Measurements from ENCODE around the gene WDFY2.
"Not testable (repeated sequence)": the region's sequence is repeated elsewhere in the genome, so short reads cannot be mapped to it uniquely, and the experiment has no call there.

WDFY2 gene

DNA sequence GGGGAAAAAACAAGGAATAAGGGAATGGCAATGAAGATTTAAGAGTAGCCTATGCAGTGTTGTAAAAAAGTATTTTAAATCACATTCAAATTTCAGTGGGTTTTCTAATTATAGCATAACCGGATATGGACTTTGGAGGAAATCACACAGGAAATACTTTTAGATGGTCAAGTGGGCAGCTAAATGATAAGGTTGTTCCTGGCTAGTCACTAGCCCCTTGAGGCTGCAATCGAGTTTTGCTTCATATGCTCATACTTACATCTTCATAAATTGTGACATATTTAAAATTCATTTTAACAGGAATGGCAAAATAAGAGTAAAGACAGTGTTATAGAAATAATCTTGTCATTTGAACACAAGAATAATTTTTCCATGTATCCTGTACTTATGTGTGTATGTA is 88.9 kb downstream of the WDFY2 start:
- no peak for DNase-seq

DNA sequence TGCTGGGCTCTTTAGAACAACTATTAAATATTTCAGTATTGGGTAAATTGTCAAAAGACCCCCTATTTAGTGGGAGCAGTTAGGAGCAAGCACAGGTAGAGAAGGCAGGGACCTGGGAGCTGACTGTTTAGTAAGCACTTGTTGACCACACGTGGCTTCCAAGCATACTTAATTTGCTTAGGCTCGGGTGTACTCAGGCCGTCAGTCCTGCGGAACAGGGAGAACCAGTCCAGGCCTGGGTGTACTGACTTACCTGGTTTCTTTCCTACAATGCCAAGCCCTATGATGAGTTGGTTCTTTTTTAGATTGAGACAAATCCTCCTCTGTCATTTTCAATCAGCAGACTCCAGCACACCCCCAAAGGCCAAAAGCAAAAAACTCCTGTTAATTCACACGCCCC is 90.0 kb downstream of the WDFY2 start:
- DNase-seq: no peak

DNA sequence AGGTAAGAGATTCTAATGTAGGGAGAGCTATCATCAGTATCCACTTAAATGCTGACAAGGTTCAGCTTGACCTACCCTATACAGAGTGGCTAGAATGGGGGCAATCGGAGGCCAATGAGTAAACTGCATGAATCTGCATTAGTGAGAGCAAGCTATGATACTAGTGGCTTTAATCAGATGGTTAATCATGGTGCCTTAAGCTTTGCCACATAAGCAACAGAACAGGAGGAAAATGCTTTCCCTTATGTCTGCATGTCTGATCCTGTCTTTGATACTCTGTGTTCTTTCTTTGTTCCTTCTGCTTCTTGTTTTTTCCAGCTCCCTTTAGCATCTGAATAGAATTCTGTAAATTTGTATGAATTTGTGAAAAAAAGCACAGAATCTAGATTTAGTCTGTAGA is 91.1 kb downstream of the WDFY2 start:
- DNase-seq: no peak

DNA sequence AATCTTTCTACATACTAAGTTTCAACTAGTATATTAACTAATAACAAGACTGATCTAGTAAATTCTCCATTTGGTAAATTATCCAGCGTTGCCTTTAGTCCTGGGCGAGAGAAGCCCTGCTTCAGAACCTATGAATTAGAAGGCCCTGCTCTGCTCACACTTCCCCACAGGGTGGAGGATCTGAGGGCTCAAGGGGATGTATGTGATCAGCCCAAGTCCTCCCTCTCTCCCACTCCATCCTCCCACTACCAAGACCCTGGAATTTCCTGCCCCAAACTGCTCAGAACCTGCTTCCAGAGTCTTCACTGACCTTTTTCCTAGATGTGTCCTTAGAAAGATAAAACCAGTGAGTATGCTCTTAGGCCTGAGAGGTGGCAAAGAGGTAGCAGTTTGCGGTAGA is 91.6 kb downstream of the WDFY2 start:
- no peak for DNase-seq

DNA sequence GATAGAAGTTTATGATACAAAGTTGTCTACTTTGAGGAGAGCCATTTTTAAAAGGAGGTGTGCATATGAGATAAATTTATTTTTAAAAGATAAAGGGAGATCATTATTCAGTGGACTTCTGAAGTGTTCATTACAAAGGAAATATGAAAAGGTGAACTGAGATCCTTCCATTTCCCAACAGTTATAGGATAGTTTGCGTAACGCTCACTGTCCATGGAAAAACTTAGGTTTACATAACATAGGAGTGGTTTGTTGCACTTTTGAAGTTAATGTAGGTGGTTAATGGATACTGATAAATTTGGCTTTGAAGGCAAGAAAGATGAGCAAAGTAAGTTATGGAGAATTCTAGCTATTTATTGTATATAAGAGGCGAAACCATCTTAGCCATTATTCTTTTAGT is 92.5 kb downstream of the WDFY2 start:
- DNase-seq: no peak

DNA sequence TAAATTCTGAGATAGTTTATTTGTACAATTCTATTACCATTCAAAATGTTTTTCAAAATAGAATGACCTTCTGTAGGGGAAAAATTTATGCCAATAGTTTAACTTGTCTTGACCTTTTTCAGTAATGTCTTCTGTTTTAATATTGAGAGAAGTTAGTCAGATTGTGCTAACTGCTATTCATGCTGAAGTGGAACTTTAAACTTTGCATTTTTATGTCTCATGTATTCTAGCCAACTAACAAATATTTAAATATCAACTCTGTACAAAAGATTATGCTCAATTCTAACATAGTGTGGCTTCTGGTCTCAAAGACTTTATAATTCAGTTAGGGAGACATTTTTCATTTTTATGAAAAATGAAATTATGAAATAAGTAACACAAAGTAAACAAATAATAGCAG is 94.2 kb downstream of the WDFY2 start:
- no peak for DNase-seq

DNA sequence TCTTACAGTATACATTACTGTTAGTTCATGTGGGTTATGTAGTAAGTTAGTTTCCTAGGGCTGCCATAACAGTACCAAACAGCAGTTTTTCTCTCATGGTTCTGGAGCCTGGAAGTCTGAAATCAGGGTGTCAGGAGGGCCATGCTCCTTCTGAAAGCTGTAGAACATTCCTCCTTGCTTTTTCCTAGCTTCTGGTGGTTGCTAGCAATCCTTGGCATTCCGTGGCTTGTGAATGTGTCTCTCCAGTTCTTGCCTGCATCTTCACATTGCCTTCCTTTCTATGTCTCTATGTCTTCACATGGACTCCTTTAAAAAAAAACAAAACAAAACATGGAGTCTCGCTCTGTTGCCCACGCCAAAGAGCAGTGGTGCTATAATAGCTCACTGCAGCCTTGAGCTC is 95.4 kb downstream of the WDFY2 start:
- DNase-seq: no peak

DNA sequence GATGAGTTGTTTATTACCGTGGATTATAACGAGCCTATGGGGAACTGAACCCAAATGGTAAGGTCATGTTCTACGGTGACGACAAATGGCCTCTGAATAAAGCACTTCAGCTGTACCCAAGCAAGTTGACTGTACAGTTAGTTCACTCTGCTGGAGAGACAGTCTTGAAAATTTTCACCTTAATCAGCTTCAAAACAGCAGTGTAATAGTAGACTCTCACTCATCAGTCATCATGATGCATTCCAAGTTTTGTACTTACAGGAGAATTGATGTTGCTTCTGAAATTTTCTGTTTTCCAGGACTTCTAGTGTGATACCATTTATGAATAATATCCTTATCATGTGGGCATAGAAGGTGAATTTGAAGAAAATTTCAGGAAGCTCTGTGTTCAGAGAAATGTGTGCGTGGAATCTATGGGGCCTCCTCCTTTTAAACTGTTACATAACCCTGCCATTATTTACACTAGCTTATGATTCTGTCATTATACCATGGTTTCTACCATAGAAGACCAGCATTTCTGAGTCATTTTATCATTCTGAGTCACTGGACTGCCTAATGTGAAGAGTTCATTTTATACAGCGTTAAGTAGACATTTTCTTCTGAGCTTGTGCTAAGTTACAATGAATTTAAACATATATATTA is 96.9 kb downstream of the WDFY2 start:
- peak; percentile 12 for DNase-seq

DNA sequence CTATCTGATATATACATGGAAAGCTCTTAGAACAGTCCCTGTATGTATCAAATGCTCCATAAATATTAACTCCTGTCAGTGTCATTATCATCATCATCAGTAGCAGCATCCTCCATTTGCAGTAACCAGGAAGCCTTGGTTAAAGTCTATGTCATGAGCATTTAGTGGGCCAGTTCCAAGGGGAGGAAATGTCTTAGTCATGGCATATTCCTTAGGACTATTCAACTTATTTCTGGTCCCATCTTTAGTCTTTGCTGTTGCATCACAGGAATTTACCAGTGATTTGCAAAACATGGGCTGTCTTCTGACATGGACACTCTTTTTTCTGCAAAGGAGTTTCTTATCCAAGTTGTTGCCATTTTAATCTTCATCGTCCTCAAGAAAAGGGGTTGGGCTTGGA is 98.4 kb downstream of the WDFY2 start:
- no peak for DNase-seq

DNA sequence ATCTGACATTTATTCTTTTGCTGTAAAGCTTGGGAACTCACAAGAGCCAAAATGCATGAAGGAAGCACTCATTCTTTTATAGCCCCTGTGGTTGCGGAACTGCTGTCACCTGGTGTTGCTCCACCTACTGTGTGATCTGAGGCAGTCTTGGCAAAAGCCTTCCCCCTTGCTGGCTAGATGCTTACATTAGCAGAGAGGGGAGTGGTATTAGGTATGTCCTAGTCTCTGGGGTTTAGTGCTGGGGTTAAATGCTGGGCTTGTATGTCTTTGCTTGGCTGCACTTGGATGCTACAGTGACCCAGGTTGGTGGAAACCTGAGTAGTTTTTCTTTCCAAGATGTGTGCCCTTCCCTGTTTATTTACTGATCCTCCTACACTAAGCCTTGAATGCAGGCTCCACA is 99.3 kb downstream of the WDFY2 start:
- no peak for DNase-seq

DNA sequence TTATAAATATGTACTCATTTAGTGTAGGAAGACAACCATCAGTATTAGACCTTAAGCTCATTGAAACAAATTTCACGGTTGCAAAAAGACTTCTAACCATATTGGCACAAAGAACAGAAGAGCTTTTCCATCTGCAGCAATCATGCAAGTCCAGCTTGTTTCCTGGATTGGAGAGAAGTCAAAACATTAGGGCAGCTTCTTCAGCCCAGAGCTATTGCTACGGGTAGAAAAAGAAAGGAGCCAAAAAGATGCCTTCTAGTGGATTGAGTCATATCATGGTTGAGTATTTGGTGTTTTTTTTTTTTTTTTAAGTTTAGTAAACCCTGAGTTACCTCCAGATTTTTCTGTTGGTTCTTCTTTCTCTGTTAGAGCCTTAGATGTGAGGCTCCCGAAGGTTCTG is 99.8 kb downstream of the WDFY2 start:
- DNase-seq: no peak

DNA sequence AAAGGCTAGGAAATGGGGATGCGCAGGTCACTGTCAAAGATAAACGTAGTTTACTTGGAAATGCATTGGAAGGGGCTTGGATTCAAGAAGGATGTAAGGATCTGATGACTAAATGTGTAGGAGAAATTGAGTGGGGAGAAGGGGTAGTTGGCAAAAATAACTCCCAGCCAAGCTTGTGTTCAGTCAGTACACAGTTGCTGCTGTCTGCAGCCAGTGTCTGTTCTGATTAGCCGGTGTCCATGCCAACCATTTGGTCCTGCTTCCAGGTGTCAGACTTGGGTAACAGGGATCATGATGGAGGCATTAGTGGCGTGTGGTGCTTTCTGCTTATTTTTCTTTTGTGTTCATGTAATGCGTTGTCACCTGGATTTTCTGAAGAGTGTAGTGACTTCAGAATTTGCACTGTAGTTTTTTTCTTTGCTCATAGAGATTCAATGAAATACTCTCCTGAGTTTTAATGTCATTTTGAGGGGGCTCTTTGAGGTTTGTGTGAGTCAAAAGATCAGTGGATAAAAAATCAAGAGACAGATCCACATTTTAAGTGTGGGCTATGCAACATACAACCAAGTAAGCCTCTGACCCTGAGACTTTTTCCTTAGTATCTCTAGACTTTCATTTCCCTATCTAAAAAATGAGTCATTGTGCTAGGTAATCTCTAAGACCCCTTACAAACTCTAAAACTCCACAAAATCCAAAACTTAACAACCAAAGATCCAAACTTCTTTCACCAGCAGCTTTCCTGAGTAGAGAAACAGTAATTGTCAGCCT is 103.9 kb downstream of the WDFY2 start:
- peak; percentile 4 for DNase-seq

DNA sequence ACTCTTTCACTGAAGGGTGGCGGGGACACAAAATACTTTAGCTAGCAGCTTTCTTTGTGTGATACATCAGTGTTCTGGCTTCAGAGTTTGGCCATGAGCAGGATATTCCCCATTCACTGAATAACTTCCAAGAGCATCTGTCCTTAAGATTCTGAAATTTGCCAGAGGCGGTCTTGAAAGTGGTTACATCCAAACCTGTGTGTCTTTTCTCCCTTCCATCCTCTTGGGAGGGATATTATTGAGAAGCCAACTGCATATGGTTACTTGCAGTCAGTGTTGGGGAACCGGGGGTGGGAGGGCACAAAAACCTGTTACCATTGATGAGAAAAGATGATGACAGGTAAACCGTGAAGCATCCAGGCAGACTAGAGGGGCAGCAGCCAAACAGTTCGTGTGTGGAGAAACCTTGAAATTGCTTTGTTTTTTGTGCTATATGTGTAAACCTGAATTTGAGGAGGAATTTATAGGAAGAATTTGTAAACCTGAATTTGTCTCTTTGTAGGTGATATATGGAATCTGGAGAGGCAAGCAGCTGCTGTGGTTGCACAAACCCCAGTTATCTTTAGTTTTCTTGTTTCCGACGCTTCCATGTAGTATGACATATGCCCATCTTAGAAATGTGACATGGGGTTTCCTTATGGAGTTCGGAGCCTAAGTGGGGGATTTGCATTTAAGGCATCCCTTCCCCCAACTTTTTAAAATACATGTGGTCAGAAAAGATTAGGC is 104.8 kb downstream of the WDFY2 start:
- peak; percentile 41 for DNase-seq

DNA sequence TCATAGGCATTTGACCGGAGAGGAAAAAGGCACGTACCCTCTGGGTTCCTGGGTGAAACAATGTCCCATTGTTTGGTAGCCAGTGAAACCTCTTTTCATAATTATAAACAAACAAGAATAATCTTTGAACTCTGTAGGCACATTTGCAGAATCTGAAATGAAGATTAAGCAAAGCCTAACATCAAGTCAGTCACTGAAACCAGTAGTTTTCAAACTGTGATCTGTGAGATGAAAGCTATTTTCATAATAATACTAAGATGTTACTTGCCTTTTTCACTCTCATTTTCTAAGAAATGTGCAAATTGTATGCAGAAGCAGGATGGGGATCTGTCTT is 105.4 kb downstream of the WDFY2 start:
- no peak for DNase-seq

DNA sequence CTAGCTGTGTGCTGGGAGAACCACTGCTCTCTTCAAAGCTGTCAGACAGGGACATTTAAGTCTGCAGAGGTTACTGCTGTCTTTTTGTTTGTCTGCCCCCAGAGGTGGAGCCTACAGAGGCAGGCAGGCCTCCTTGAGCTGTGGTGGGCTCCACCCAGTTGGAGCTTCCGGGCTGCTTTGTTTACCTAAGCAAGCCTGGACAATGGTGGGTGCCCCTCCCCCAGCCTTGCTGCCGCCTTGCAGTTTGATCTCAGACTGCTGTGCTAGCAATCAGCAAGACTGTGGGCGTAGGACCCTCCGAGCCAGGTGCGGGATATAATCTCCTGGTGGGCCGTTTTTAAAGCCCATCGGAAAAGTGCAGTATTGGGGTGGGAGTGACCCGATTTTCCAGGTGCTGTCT is 111.4 kb downstream of the WDFY2 start:
- DNase-seq: not testable (repeated sequence)

DNA sequence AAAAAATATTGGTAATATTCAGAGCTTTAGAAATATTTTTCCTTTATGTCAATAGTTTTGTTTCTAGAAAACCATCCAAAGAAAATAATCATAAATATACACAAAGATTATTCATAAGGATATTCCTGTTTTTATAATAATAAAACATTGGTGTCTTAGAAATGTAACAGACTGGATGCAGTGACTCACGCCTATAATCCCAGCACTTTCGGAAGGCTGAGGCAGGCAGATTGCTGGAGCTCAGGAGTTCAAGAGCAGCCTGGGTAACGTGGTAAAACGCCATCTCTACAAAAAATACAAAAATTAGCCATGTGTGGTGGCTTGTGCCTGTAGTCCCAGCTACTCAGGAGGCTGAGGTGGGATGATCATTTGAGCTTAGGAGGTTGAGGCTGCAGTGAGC is 112.9 kb downstream of the WDFY2 start:
- DNase-seq: no peak

DNA sequence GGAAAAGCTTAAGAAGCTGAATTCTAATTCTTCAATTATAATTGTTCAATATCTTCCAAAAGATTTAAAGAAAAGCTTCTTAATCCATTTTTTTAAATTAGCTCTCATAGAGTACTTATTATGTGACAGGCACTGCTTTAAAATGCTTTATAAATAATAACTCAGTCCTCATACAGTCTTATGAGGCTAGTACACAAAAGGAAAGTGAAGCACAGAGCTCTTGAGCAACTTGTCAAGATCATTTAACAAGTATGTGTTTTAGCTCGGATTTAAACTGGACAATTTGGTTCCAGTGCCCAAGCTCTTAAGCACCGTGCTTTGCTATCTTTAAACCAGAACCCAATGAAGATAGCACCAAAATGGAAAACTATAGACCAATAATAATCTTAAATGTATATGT is 113.6 kb downstream of the WDFY2 start:
- no peak for DNase-seq

DNA sequence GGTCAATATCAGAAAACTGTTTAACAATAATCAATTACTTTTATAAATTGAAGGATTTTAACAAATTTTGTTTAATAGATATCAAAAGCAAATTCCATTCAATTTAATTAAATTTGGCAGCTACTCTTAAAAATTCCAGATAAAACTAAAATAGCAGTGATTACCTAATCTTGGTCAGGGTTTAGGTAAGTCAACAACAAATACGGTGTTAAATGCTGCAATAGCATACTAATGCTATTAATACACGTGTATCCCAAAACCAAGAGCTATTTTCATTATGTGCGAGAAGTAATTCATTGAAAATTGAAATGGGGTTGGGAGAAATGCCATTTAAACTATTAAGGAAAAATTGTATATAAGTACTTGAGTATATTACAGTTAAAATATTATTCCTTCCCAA is 114.1 kb downstream of the WDFY2 start:
- no peak for DNase-seq

DNA sequence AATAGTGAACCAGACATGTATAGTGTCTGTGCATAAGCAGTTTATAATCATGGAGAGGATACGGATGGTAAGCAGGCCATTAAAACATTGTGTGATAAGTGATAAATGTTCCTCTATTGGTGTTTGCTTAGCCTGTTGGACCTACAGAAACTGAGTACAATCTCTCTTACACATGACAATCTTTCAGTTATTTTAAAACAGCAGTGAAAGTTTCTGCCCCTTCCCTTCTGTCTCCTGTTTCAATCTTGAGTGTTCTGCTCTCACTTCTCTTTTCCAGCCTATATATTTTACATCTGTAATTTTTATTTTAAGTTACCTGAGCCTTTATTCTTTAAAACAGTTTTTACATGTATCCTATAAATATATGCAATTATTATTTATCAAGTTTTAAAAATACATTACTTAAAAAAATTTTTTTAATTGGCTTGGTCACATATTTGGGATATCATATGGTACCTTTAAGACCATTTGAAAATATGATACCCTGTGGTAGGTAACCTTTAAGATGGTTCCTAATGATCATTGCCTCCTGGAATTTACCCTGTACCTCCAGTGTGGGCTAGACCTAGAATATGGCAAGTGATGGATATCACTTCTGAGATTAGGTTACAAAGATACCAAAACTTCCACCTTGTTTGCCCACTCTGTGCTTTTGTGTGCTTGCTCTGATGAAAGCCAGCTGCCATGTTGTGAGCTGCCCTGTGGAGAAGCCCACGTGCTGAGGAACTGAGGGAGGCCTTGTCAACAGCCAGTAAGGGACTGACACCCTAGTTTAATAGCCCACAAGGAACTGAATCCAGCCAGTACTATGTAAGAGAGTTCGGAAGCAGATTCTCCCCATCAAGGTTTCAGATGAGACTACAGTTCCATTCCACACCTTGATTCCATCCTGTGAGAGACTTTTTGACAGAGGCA is 120.4 kb downstream of the WDFY2 start:
- no peak for DNase-seq

DNA sequence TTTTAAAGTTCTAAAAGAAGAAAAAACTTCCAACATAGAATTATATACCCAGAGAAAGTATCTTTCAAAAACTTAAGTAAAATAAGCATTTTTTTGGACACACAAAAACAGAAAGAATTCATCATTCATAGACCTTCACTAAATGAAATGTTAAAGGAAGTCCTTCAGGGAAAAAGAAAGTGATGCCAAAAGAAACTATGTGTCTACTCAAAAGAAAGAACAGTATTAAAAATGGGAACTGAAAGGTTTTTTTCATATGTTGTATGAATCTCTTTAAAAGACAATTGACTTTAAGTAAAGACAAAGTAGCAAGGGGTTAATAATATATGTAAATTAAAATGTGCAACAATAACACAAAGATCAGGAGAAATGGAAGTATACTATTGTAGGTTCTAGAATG is 123.2 kb downstream of the WDFY2 start:
- DNase-seq: no peak

DNA sequence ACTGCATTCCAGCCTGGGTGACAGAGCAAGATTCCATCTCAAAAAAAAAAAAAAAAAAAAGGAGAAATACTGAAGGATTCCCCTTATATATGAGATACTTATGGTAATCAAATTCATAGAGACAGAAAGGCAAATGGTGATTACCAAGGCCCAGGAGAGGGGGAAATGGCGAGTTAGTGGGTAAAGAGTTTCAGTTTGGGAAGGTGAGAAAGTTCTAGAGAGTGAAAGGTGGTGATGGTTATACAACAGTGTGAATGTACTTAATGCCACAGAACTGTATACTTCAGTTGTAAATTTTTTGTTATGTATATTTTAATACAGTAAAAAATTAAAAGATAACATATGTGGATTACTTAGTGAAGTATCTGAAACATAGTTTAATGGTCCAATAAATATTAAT is 129.5 kb downstream of the WDFY2 start:
- DNase-seq: no peak

DNA sequence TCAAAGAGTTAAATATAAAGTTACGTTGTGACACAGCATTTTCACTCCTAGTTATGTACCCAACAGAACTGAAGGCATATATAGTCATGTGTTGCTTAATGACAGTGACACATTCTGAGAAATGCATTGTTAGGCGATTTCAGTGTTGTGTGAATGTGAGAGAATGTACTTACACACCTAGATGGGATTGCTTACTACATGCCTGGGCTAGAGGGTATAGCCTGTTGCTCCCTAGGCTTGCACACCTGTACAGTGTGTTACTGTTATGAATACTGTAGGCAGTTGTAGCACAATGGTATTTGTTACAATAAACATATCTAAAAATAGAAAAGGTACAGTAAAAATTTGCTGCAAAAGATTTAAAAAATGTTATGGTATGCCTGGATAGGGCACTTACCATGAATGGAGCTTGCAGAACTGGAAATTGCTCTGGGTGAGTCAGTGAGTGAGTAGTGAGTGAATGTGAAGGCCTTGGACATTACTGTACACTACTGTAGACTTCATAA is 130.5 kb downstream of the WDFY2 start:
- DNase-seq: no peak

DNA sequence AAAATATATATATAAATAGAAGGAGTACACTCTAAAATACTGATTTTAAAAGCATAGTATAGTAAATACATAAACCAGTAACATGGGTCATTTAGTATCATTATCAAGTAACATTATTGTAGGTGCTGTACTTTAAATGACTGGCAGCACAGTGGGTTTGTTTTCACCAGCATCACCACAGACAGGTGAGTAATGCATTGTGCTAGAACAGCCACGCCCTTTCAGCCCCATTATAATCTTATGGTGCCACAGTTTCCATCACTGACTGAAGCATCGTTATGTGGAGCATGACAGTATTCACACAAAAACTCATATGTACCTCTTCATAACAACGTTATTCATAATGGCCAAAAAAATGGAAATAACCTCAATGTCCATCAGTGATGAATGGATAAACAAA is 131.4 kb downstream of the WDFY2 start:
- DNase-seq: no peak
